ENCODE measurements around the gene PNPLA7.
"Not testable (repeated sequence)": the region's sequence is repeated elsewhere in the genome, so short reads cannot be mapped to it uniquely, and the experiment has no call there.

The PNPLA7 gene

DNA sequence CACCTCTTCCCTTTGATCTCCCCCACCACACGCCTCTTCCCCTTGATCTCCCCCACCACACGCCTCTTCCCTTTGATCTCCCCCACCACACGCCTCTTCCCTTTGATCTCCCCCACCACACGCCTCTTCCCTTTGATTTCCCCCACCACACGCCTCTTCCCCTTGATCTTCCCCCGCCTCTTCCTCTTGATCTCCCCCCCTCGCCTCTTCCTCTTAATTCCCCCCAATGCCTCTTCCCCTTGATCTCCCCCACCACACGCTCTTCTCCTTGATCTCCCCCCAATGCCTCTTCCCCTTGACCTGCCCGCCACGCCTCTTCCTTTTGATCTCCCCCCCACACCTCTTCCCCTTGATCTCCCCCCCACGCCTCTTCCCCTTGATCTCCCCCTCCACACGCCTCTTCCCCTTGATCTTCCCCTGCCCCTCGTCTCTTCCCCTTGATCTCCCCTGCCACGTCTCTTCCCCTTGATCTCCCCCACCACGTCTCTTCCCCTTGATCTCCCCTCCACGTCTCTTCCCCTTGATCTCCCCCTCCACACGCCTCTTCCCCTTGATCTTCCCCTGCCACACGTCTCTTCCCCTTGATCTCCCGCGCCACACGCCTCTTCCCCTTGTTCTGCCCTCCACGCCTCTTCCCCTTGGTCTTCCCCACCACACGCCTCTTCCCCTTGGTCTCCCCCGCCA is 99.5 kb downstream of the PNPLA7 start:
- not testable (repeated sequence) for DNase-seq (ENCODE audit: low read depth in 2 of 2)

DNA sequence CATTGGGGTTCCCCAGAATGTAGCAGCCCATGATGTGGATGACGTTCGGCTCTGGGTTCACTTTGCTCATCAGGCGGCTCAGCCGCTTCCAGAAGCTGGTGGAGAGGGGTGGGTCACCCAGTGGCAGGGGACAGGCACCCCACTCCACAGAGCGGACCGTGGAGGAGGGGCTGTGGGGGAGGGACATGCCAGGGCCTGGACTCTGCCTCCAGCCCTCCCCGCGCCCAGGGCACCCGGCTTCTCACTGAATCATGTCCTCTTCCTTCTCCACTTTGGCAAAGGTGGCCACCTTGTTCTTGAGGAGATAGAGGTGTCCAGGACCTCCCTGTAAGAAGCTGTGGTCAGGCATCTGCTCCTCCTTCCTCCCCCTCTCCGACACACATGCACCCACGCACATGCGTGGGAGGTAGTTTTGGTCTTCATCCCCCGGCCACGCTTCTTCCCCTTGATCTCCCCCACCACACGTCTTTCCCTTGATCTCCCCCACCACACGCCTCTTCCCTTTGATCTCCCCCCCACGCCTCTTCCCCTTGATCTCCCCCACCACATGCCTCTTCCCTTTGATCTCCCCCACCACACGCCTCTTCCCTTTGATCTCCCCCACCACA is 100.2 kb downstream of the PNPLA7 start:
- no peak for DNase-seq (ENCODE audit: low read depth in 2 of 2)

DNA sequence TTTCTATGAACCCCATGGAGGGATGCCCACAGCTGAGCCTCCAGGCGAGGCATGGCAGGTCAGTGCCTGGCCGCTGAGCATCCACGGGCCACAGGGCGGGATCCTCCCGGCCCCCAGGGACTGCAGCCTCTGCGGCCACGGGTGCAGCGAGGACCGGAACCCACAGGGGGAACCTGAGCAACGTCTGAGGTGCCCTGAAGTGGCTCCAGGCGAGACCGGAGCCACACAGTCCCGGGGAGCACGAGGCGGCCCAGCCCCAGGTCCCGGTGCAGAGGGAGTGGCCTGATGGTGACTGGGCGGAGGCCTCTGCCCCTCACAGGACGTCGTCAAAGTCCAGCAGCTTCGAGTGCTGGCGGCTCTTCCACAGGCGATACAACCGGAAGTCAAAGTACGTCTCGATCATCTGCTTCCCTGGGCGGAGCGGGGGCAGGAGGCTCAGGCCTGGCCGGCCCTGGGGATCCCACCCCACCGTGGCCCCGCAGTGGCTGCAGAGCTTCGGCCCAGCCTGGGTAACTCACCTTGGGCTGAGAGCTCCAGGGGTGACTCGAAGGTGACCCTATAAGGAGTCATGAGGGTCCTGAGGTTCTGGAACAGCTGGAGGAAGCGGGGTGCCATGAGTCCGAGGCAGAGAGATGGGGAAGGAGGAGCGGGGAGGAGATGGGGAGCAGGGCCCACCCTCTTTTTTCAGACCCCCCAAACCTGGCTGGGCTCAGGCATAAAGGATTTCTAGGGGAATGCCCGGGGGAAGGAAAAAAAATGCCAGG is 100.9 kb downstream of the PNPLA7 start:
- DNase-seq (ENCODE audit: low read depth in 2 of 2) = no peak

GRCh38 chr9:137448602-137448962 is 101.6 kb downstream of the PNPLA7 start:
- no peak for DNase-seq (ENCODE audit: low read depth in 2 of 2)

DNA sequence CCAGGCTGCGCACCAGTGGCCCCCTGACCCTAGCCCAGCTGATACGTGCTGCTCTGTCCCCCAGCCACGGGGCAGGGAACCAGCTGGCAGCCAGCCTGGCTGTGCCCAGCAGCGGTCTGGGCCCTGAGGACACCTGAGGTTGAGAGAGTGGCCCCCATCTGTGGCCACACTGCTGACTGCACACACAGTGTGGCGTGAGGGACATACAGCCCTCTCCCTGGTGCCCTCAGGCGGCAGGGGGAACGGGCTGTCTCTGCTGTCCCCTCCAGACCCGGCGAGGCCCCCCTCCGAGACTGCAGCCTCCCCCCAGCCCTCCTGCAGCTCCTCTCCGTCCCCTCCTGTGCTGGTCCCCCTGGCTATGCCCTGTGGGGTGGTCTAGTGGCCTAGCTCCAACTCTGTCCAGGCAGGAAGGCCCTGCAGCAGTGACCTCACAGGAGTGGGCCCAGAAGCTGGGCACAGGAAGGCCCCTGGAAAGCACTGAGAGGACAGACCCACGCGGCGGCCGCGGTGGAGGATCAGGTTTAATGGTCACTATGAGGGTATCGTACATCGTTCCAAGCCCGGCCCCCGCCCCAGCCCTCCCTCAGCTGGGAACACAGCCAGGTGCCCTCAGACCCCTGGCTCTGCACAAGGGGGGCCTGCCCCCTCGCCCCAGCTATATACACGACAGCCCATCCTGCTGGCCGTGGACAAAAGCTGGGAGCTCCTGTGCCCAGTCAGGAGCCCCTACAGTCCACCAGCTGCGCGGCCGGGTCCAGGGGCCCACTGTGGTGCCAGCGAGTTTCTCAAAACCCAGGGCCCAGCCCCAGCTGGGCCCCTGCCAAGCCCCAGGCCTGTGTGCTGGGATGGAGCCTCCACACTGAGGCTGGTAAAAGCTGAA is 102.2 kb downstream of the PNPLA7 start:
- no peak for DNase-seq (ENCODE audit: low read depth in 2 of 2)

DNA sequence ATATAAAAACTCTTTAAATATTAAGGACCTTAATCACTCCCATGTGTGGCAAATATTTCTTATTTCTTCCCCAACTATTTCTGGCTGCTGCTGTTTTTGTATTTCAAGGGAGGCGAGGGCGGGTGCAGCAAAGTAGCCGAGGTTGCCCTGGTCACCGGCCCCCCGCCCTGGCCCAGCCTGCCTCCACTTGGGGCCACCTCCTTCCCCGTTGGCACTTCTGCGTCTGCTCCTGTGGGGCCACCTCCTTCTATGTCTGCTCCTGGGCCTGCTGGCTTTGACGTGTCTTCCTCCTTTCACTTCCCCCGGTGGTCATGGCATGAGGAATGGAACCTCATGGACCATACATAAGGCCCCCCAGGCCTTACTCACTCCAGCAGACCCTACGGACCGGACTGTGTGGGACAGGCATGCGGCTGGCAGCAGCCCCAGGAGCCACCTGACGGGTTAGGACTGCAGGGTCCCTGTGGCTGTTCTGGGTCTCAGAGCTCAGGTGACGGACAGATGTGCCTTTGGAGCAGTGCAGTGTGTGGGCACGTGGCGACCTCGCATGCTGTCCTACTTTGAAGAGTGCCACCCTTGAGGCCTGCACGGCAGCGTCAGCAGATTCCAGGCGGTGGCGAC is 103.2 kb downstream of the PNPLA7 start:
- DNase-seq (ENCODE audit: low read depth in 2 of 2) = no peak

- no peak for DNase-seq (ENCODE audit: low read depth in 2 of 2)
Observed at GRCh38 chr9:137445930-137446431, 104.2 kb downstream of the PNPLA7 start.

- peak; percentile 63 to 82 for DNase-seq (ENCODE audit: low read depth in 2 of 2)
Observed at GRCh38 chr9:137445275-137445807, 104.9 kb downstream of the PNPLA7 start.

DNA sequence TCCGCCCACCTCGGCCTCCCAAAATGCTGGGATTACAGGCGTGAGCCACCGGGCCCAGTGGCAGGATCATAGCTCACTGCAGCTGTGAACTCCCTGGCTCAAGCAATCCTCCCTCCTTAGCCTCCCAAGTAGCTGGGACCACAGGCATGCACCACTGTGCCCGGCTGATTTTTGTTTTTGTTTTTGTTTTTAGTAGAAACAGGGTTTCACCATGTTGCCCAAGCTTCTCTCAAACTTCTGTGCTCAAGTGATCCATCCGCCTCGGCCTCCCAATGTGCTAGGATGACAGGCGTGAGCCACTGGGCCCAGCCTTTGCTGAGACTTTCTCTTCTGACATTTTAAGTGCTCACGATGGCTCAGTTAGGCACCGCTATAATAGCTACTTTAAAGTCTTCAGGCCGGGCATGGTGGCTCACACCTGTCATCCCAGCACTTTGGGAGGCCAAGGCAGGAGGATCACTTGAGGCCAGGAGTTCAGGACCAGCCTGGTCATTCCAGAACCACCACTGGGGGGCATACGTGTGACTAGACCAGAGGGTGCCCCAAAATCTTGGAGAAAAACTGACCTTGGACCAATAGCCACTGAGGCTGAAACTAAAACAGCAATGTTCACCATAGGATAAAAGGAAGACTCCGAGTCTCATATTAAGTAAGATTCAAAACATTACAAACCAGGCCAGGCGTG is 106.0 kb downstream of the PNPLA7 start:
- no peak for DNase-seq (ENCODE audit: low read depth in 2 of 2)

- DNase-seq (ENCODE audit: low read depth in 2 of 2) = no peak
Observed at GRCh38 chr9:137441935-137442321, 108.3 kb downstream of the PNPLA7 start.

DNA sequence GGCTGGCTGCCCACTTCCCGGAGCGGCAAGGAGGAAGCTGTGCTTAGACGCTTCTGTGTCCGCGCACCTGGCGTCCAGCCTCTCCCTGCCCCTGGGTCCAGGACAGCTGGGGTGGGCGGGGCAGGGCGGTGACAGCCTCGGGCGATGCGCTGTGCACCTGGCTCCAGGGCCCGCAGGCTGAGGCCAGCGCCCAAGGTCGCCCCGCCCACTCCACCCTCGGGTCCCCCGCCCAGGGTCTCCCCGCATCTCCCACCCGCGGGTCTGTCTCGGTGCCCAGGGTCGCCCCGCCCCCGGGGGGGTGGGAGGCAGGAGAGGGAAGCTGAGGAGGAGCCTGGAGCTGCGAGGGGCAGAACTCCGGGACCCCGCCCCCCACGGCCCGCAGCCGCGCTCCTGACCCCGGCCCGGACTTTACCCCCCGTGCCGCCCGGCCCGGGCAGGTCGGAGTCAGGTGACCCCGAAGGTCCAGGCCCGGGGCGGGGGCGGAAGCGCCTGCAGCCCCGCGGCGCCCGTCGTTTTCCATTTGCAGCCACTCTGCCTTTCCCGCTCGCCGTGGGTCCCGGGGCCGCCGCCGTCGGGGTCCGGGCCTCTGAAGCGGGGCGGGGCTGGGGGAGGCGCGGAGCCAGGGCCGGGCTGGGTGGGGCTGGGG is 108.8 kb downstream of the PNPLA7 start, which contains the start of gene ENTPD8:
TSS of gene ENTPD8 (minus strand) at position 69 of the 646 bp plus-strand sequence. CDS start 3,072 bp downstream, outside the sequence.
- DNase-seq (ENCODE audit: low read depth in 2 of 2) = no peak

- no peak for DNase-seq (ENCODE audit: low read depth in 2 of 2)
Observed at GRCh38 chr9:137439158-137439714, 111.0 kb downstream of the PNPLA7 start.

- no peak for DNase-seq (ENCODE audit: low read depth in 2 of 2)
Observed at GRCh38 chr9:137438591-137439157, 111.5 kb downstream of the PNPLA7 start.

DNA sequence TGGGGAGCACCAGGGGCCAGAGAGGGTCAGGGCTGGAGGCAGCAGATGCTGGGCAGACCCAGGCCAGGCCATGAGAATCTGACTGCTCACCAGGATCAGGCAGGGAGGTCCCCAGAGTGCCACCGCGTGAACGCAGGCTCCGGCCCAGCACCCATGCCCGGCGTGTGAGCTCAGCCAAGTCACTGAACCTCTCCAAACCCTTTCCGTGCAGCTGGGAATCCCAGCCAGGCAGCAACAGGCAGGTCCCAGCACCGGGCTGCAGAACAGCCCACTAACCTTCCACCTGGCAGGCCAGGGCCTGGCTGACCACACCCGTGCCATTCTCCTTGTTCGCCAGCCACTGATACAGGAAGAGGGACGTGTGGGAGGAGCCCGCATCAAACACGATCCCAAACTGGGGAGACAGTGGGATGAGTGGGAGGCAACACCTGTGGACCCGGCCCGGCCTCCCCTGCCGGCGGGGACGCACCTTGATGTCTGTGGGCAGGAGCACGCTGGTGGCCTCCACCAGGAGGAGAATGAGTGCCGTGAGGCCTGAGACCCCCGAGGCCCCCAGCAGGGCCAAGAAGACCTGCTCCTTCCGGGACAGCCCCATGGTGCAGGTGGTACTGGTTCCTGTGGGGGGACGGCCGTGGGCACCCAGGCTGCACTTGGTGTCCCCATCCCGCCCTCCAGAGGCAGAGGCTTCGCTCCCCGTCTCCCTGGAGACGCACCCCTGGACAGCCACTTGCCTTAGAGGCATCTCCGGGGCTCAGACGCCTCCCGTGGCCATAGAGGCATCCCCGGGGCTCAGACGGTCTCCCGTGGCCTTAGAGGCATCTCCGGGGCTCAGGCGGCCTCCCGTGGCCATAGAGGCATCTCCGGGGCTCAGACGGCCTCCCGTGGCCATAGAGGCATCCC is 112.3 kb downstream of the PNPLA7 start:
- DNase-seq (ENCODE audit: low read depth in 2 of 2) = no peak

GRCh38 chr9:137436761-137437600 is 113.2 kb downstream of the PNPLA7 start:
- no peak for DNase-seq (ENCODE audit: low read depth in 2 of 2)

- no peak for DNase-seq (ENCODE audit: low read depth in 2 of 2)
Observed at GRCh38 chr9:137435980-137436760, 114.0 kb downstream of the PNPLA7 start.
